DMS53 treated with DMSO at 0.1 percent for 48 hours (cell line): ENCODE measurements around the gene SFRP5.

Experiments used
- DNase-seq: peaks from one replicate; lab custom pipeline; 2025; ENCODE audit not compliant: unreplicated experiment; lab: John Stamatoyannopoulos, UW

SFRP5 gene

GRCh38 chr10:97743169-97743943, 28.4 kb downstream of the SFRP5 start:
- no peak for DNase-seq

GRCh38 chr10:97740613-97741012, 31.2 kb downstream of the SFRP5 start:
- DNase-seq: no peak

DNA sequence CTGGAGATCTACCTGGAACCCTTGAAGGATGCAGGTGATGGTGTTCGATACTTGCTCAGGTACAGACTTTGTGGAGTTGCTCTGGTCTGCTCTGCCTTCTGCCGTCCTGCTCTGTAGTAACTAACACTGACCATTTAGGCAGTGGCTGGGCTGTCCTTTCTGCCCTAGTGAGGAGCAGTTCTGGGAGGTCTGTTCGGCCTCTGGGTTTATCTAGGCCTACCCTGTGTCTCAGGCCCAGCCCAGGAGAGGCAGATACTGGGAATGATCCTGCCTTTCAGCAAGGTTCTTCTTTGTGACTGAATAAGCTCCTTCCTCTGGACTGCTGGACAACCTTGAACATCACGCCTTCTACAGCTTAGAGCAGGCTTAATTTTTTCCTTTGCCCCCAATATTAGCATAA, 33.2 kb downstream of the SFRP5 start:
- DNase-seq: no peak

- DNase-seq: no peak
Measured at GRCh38 chr10:97737770-97738265, 34.0 kb downstream of the SFRP5 start.

- DNase-seq: peak; percentile 95
Measured at GRCh38 chr10:97736902-97737769, 34.7 kb downstream of the SFRP5 start, which contains the start of gene ZFYVE27. TSS of gene ZFYVE27 (plus strand) at chr10:97737128. CDS start at chr10:97738478, 1,350 bp downstream.

DNA sequence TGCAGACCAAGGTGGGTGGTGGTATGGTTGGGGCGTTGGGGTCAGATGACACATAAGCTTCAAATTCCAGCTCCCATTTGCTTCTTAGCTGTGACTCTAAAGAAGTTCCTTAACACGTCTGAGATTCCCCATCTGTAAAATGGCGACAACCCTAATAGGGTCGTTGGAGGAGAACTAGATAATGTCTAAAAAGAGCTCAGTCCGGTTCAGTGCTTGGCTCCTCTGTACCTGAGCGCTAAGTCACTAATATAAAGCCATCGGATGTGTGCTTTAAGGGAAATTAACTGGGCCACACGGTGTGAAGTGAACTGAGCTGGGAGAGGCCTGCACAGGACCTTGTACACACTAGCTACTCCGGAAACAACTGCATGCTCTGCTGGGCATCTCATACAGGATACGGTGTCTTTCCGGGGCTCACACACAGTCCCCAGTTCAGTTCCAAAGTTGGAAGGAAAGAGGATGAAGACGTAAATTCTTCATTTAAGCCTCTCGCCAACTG, 35.3 kb downstream of the SFRP5 start:
- DNase-seq: no peak

- no peak for DNase-seq
Measured at GRCh38 chr10:97734021-97734420, 37.8 kb downstream of the SFRP5 start.

- no peak for DNase-seq
Measured at GRCh38 chr10:97733256-97733655, 38.5 kb downstream of the SFRP5 start.

DNA sequence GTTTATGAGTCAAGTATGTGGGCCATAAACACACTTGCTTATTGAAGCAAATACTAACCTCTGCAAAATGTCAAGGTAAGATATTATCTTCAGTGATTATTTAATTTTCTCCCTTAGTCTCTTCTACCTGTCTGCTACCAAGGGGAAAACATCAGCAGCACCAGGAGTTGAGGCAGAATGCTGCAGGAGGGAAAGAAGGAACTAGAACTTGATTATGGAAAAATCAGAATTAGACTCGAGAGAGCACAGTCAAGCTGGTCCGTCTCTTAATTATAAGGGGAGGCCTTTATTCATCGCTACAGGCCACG, 39.8 kb downstream of the SFRP5 start:
- DNase-seq: no peak

- peak; percentile 92 for DNase-seq
Measured at GRCh38 chr10:97731346-97732051, 40.3 kb downstream of the SFRP5 start.

DNA sequence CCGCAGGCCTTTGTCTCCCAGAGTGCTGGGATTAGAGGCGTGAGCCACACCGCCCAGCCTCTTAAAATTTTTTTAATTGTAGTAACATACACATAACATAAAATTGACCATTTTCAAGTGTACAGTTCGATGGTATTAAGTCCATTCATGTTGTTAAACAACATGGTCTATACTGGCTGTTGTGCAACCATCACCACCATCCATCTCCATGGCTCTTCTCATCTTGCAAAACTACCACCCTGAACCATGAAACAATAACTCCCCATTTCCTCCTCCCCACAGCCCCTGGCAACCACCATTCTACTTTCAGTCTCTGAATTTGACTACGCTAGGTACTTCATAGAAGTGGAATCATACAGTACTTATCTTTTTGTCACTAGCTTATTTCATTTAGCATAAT, 42.8 kb downstream of the SFRP5 start:
- DNase-seq: no peak

DNA sequence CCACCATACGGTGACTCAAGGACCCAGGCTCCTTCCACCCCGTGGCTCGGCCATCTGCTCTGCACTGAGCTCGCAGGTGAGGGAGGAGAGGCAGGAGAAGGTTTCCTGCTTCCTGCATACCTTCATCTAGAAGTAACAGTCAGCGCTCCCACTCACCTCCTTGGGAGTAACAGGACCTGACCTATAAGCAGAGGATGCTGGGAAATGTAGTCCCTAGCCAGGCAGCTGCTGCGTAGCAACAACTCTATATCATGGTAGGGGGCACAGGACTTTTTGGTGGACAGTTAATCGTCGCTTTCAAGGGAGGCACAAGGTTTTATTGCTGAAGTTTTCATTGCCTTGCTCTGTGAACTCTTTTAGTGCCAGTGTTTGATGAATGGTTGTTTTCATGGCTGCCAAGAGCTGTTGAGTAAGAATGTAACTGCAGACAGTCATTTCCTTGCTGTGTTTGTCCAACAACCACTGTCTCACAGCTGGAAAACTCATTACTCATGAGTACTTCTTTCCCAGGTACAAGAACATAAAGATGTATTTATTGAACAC, 45.1 kb downstream of the SFRP5 start:
- peak; percentile 41 for DNase-seq

DNA sequence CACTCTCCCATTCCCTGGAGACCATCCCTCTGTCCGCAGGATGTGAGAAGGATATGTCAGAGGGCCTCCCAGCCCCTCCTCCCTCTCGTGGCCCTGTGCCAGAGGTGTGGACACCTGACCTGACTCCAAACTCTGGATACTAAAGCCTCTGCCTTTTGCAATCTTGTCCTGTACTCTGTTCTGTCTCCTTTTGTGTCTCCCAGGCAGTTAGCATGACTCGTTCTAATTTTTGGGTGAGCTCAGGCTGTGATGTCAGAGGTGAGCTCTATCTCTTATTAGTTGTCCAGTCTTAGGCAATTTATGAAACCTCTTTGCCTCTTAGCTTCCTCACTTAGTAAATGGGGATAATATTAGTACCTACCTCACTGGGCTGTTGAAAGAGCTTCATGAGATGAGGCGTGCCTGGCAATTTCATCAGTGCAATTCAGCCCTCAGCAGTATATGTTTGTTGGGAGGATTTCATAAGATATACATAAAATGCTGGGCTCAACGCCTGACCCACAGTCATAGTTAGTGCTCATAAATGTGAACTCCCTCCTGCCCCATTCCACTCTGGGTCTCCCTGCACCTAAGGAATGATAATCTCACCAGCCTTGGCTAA, 47.4 kb downstream of the SFRP5 start:
- DNase-seq: no peak

DNA sequence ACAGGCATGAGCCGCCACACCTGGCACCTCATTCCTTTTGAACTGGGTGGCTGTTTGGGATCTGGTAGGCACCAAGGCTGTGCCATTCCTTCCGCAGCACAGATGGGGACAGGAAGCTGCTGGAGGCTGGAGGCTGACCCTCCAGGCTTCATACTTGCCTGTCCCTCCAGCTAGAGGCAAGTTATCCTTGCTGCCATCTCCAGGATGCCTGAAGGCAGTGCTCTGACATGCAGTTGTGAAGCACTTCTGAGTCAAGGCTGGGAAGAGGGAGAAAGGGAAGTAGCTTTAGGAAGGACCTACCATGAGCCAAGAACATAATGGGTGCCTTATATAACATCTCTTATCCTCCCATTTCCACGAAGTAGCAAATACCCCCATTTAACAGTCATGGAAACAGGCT, 48.8 kb downstream of the SFRP5 start:
- no peak for DNase-seq

DNA sequence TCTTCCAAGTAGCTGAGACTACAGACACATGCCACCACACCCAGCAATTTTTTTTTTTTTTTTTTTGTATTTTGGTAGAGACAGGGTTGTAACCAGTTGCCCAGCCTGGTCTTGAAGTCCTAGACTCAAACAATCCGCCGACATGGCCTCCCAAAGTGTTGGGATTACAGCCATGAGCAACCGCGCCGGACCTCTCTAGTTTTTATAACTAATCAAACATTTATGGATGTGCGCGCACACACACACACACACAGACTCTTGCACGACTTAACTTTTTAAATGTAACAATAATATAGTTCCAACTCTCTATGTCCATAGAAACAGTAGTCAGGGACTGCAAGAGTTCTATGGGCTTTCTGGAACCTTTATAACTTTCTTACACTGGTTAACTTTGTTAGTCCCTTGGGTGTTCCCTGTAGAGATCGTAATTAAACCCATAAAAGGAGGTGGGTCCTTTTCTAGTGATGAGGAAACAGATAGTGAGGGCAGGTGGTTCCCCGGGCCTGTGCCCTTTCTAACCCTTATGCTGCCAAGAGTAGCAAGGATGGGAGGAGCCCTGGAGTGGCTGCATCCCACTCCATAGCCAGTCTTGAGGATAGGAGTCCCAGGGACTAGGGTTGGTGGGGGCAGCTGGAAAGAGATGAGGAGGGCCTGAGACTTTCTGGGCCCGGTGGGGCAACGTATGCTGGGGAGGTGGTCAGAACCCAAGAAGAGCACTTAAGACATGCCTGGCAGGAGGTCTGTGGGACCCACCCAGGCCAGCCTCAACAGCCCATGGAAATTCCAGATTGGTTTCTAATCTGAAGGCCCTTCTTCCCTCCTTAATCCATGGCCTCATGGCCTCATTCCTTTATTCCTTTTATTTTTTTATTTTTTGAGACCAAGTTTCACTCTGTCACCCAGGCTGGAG, 49.7 kb downstream of the SFRP5 start:
- DNase-seq: no peak

GRCh38 chr10:97719602-97720001, 52.2 kb downstream of the SFRP5 start:
- DNase-seq: no peak

- peak; percentile 95 for DNase-seq
Measured at GRCh38 chr10:97718659-97719142, 53.1 kb downstream of the SFRP5 start.

- no peak for DNase-seq
Measured at GRCh38 chr10:97718178-97718577, 53.6 kb downstream of the SFRP5 start.

- DNase-seq: no peak
Measured at GRCh38 chr10:97717627-97718026, 54.2 kb downstream of the SFRP5 start.
